ENCODE results near the gene ATF7IP2. TPM values are rescaled to one million over a fixed set of nuclear protein-coding genes. Genes with fewer than 3 reads are reported as not detected.

ATF7IP2 gene
- total RNA-seq, 1 donor from 2014 or later = 8.6 TPM

- Mint-ChIP-seq H3K27me3 (ENCODE audit: low read depth, unreplicated experiment) (no peaks in the 10 kb centered on the region), H3K27ac (ENCODE audit: unreplicated experiment) (no peak overlapping the region), H3K4me3 (ENCODE audit: unreplicated experiment) (no peak overlapping the region), H3K9me3 (ENCODE audit: unreplicated experiment) (no peaks in the 10 kb centered on the region), H3K4me1 (ENCODE audit: low read depth, unreplicated experiment) (peaks cover 6% of the 10 kb centered on the region), H3K36me3 (ENCODE audit: low read depth, unreplicated experiment) (no peaks in the 10 kb centered on the region)
- Histone ChIP-seq H3K4me1 (ENCODE audit: insufficient read depth, low read length) (peaks cover 4% of the 10 kb centered on the region), H3K27me3 (ENCODE audit: insufficient read depth, low read length) (no peaks in the 10 kb centered on the region), H3K4me3 (ENCODE audit: insufficient read depth, low read depth, low read length) (no peak overlapping the region), H3K9ac (ENCODE audit: low read length) (no peak overlapping the region), H3K9me3 (ENCODE audit: insufficient read depth, low read depth, low read length) (no peaks in the 10 kb centered on the region), H3K27ac (ENCODE audit: low read depth, low read length) (no peak overlapping the region), H3K36me3 (ENCODE audit: insufficient read depth, low read length) (no peaks in the 10 kb centered on the region), H4K20me1 (ENCODE audit: insufficient read depth, low read length) (peaks cover 3% of the 10 kb centered on the region), H2AFZ (ENCODE audit: low read depth, low read length) (no peak overlapping the region), H3K79me2 (ENCODE audit: insufficient read depth, low read length) (peaks cover 15% of the 10 kb centered on the region), H3K4me2 (ENCODE audit: low read length) (no peak overlapping the region)
- no peak for FAIRE-seq
- TF ChIP-seq, protein P1, sequence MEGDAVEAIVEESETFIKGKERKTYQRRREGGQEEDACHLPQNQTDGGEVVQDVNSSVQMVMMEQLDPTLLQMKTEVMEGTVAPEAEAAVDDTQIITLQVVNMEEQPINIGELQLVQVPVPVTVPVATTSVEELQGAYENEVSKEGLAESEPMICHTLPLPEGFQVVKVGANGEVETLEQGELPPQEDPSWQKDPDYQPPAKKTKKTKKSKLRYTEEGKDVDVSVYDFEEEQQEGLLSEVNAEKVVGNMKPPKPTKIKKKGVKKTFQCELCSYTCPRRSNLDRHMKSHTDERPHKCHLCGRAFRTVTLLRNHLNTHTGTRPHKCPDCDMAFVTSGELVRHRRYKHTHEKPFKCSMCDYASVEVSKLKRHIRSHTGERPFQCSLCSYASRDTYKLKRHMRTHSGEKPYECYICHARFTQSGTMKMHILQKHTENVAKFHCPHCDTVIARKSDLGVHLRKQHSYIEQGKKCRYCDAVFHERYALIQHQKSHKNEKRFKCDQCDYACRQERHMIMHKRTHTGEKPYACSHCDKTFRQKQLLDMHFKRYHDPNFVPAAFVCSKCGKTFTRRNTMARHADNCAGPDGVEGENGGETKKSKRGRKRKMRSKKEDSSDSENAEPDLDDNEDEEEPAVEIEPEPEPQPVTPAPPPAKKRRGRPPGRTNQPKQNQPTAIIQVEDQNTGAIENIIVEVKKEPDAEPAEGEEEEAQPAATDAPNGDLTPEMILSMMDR (IDR thresholded peaks at IDR 0.05; ENCODE audit: insufficient read depth, low read depth, low read length) = no peak
- no peak for TF ChIP-seq EZH2 (IDR thresholded peaks at IDR 0.05; ENCODE audit: insufficient read depth, low read length)
- DNase-seq (ENCODE audit: low read depth) = peak; percentile 50
Measured at GRCh38 chr16:10383626-10384025, 2.2 kb upstream of the ATF7IP2 start.

GRCh38 chr16:10386517-10387100 is 748 bp downstream of the ATF7IP2 start:
- Histone ChIP-seq H3K4me3 (ENCODE audit: insufficient read depth, low read depth, low read length) (peak overlapping the region; percentile 81), H3K79me2 (ENCODE audit: insufficient read depth, low read length) (peaks cover 15% of the 10 kb centered on the region), H3K4me1 (ENCODE audit: insufficient read depth, low read length) (peaks cover 4% of the 10 kb centered on the region), H3K9me3 (ENCODE audit: insufficient read depth, low read depth, low read length) (no peaks in the 10 kb centered on the region), H3K27me3 (ENCODE audit: insufficient read depth, low read length) (no peaks in the 10 kb centered on the region), H3K9ac (ENCODE audit: low read length) (peak overlapping the region; percentile 87), H3K27ac (ENCODE audit: low read depth, low read length) (peak overlapping the region; percentile 56), H4K20me1 (ENCODE audit: insufficient read depth, low read length) (peaks cover 3% of the 10 kb centered on the region), H3K36me3 (ENCODE audit: insufficient read depth, low read length) (no peaks in the 10 kb centered on the region), H3K4me2 (ENCODE audit: low read length) (peak overlapping the region; percentile 84), H2AFZ (ENCODE audit: low read depth, low read length) (peak overlapping the region; percentile 81)
- no peaks in the 10 kb centered on the region for H3K27me3 Mint-ChIP-seq (ENCODE audit: low read depth, unreplicated experiment)
- peak overlapping the region; percentile 44 for H3K27ac Mint-ChIP-seq (ENCODE audit: unreplicated experiment)
- no peak for TF ChIP-seq EZH2 (IDR thresholded peaks at IDR 0.05; ENCODE audit: insufficient read depth, low read length)
- TF ChIP-seq, protein P1 (IDR thresholded peaks at IDR 0.05; ENCODE audit: insufficient read depth, low read depth, low read length) = no peak
- H3K36me3 Mint-ChIP-seq (ENCODE audit: low read depth, unreplicated experiment) = peaks cover 2% of the 10 kb centered on the region
- DNase-seq (ENCODE audit: low read depth) (peak; percentile 4), FAIRE-seq (no peak)
- H3K4me1 Mint-ChIP-seq (ENCODE audit: low read depth, unreplicated experiment) = peaks cover 6% of the 10 kb centered on the region
- H3K4me3 Mint-ChIP-seq (ENCODE audit: unreplicated experiment) = peak overlapping the region; percentile 96
- H3K9me3 Mint-ChIP-seq (ENCODE audit: unreplicated experiment) = no peaks in the 10 kb centered on the region

DNA sequence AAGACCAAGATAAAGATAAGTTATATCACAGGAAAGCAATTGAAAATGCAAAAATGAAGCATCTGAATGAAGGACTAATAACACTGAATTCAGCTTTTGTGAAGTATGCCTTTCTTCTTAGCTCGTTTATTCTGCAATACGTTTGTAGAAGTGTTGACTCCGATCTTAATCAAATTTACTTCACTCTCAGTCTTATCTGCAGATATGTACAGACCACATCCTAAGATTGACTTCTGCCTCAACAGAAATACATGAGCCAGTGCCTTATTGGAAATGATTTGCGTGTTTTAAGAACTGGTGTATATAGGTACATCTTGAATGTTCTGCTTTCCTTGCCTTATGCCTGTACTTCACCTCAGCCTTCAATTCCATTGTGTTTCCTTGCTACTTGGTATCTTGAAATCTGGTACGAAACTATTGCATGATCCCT is 1.3 kb downstream of the ATF7IP2 start:
- H3K36me3 Mint-ChIP-seq (ENCODE audit: low read depth, unreplicated experiment) = peaks cover 2% of the 10 kb centered on the region
- Histone ChIP-seq H3K27me3 (ENCODE audit: insufficient read depth, low read length) (no peaks in the 10 kb centered on the region), H3K4me3 (ENCODE audit: insufficient read depth, low read depth, low read length) (peak overlapping the region; percentile 81), H3K9ac (ENCODE audit: low read length) (peak overlapping the region; percentile 87), H3K27ac (ENCODE audit: low read depth, low read length) (no peak overlapping the region), H2AFZ (ENCODE audit: low read depth, low read length) (no peak overlapping the region), H3K4me1 (ENCODE audit: insufficient read depth, low read length) (peaks cover 4% of the 10 kb centered on the region), H3K79me2 (ENCODE audit: insufficient read depth, low read length) (peaks cover 15% of the 10 kb centered on the region), H3K36me3 (ENCODE audit: insufficient read depth, low read length) (no peaks in the 10 kb centered on the region), H4K20me1 (ENCODE audit: insufficient read depth, low read length) (peaks cover 3% of the 10 kb centered on the region), H3K4me2 (ENCODE audit: low read length) (peak overlapping the region; percentile 84), H3K9me3 (ENCODE audit: insufficient read depth, low read depth, low read length) (no peaks in the 10 kb centered on the region)
- H3K27me3 Mint-ChIP-seq (ENCODE audit: low read depth, unreplicated experiment) = no peaks in the 10 kb centered on the region
- FAIRE-seq (no peak), DNase-seq (ENCODE audit: low read depth) (no peak)
- H3K9me3 Mint-ChIP-seq (ENCODE audit: unreplicated experiment) = no peaks in the 10 kb centered on the region
- TF ChIP-seq, protein P1 (IDR thresholded peaks at IDR 0.05; ENCODE audit: insufficient read depth, low read depth, low read length) = no peak
- peaks cover 6% of the 10 kb centered on the region for H3K4me1 Mint-ChIP-seq (ENCODE audit: low read depth, unreplicated experiment)
- no peak overlapping the region for H3K27ac Mint-ChIP-seq (ENCODE audit: unreplicated experiment)
- peak overlapping the region; percentile 96 for H3K4me3 Mint-ChIP-seq (ENCODE audit: unreplicated experiment)
